Fibroblast of mammary gland (primary cell): ENCODE data around the gene ALDH1A2.

Experiments
- DNase-seq: peaks from one replicate; pipeline ENCODE4 v3.0.0-alpha.2; 2010; ENCODE audit warnings: low read depth
- H3K4me3 ChIP-seq: 2 replicates; pipeline ENCODE4 v1.5.1; 2011; ENCODE audit warnings: low read depth, mild to moderate bottlenecking, low read length, moderate library complexity; ENCODE audit not compliant: control insufficient read depth
- CTCF ChIP-seq: conservative IDR thresholded peaks from 2 replicates; pipeline ENCODE4 v1.5.1; 2011; ENCODE audit warnings: low read depth, low read length, inconsistent platforms; ENCODE audit not compliant: control insufficient read depth, insufficient read depth

Gene ALDH1A2

GRCh38 chr15:57909388-57909787 lies 156.1 kb downstream of the ALDH1A2 start:
- TF ChIP-seq CTCF = no peak
- DNase-seq = no peak
- no peak overlapping the region for H3K4me3 ChIP-seq

- no peak for TF ChIP-seq CTCF
- H3K4me3 ChIP-seq = no peak overlapping the region
- peak; percentile 30 for DNase-seq
Measured at GRCh38 chr15:57903626-57904025, 161.9 kb downstream of the ALDH1A2 start.
